H1 (cell line): ENCODE data around the gene NRL. TPM values are rescaled to one million over a fixed set of nuclear protein-coding genes. Genes with fewer than 3 reads are reported as not detected.

Experiments
- EP300 ChIP-seq, 2 experiments: IDR thresholded peaks; 1 replicate in 1 of 2; 2 replicates in 1 of 2; pipeline ENCODE4 v1.6.1; 2011 to 2012; ENCODE audit warnings: low read depth in 2 of 2, low read length in 2 of 2, mild to moderate bottlenecking in 2 of 2, borderline replicate concordance in 1 of 2, inconsistent platforms in 1 of 2, moderate library complexity in 1 of 2
- RFX5 ChIP-seq: IDR thresholded peaks from 2 replicates; pipeline ENCODE4 v1.6.1; 2011; ENCODE audit warnings: low read depth, low read length, improper control_type of control experiment, borderline replicate concordance
- USF2 ChIP-seq: IDR thresholded peaks from 2 replicates; pipeline ENCODE4 v1.6.1; 2011; ENCODE audit warnings: low read length, improper control_type of control experiment
- polyA plus RNA-seq, 7 experiments: library from polyadenylated mRNA; depleted of rRNA in 3 of 7; stranded (reverse) in 5 of 7; unstranded in 2 of 7; fragments of >200 nt in 5 of 7; fragments of 200-250 nt in 2 of 7; gene quantifications; 1 replicate in 5 of 7; 2 replicates in 1 of 7; 4 replicates in 1 of 7; pipeline versions ENCODE4 v1.2.1 to v1.2.3, GENCODE V29; 2011 to 2013; ENCODE audit warnings: missing spikeins in 2 of 7, mixed read lengths in 2 of 7
- total RNA-seq: library from RNA; stranded (reverse); fragmentation: NEBNext Ultra II Directional; extraction: Animal tissue kit (Norgen Biotek cat#: 25700); gene quantifications from 2 replicates; pipeline ENCODE4 v1.2.1, GENCODE V29; 2021

The NRL gene
- total and polyA plus RNA-seq, 2 of the 8 experiments (the other 6 are each of a cell fraction or from before 2014, with no cell fraction given) = 1.1 to 2.2 TPM

- TF ChIP-seq EP300 (IDR thresholded peaks at IDR 0.05; ENCODE audit: borderline replicate concordance in 1 of 2, low read depth in 2 of 2, low read length in 2 of 2) = 0 out of 3 replicates have a peak, but pooled peaks of 1 of the 2 experiments have one; percentile 68
- peak; percentile 93 for TF ChIP-seq USF2
- TF ChIP-seq RFX5 = no peak
Measured at GRCh38 chr14:24160850-24161804, 46.4 kb upstream of the NRL start, which contains the start of gene IRF9 (continued).
